Sciatic nerve (tissue), 2 donors: ENCODE results near the gene PI4KA. TPM values are rescaled to one million over a fixed set of nuclear protein-coding genes. Genes with fewer than 3 reads are reported as not detected.
"Not testable (repeated sequence)": the region's sequence is repeated elsewhere in the genome, so short reads cannot be mapped to it uniquely, and the experiment has no call there.

Source experiments
- ATAC-seq: fragments of 200-7000 bp; cut with Tn5 transposase; one replicate; pipeline ENCODE4 v1.9.1; 2020; ENCODE audit warnings: mild to moderate bottlenecking, moderate library complexity
- DNase-seq: peaks from one replicate; pipeline ENCODE4 v3.0.0-alpha.2; 2020; ENCODE audit warnings: low spot score
- intact Hi-C: fragments of 100-400 bp; cut with DNase I; formaldehyde crosslinking; loops from one replicate; pipeline ENCODE4 v1.14.2; 2022
- total RNA-seq: library from RNA; stranded (reverse); fragmentation: NEBNext Ultra II Directional; extraction: Animal tissue kit (Norgen Biotek cat#: 25700); gene quantifications from one replicate; pipeline ENCODE4 v1.2.1, GENCODE V29; 2021
- donor health status: DM: no; HTN: no; CAD: no.
- donor health status: DM: no; HTN: no; CAD: no.

PI4KA gene
- 116 TPM for total RNA-seq

DNA sequence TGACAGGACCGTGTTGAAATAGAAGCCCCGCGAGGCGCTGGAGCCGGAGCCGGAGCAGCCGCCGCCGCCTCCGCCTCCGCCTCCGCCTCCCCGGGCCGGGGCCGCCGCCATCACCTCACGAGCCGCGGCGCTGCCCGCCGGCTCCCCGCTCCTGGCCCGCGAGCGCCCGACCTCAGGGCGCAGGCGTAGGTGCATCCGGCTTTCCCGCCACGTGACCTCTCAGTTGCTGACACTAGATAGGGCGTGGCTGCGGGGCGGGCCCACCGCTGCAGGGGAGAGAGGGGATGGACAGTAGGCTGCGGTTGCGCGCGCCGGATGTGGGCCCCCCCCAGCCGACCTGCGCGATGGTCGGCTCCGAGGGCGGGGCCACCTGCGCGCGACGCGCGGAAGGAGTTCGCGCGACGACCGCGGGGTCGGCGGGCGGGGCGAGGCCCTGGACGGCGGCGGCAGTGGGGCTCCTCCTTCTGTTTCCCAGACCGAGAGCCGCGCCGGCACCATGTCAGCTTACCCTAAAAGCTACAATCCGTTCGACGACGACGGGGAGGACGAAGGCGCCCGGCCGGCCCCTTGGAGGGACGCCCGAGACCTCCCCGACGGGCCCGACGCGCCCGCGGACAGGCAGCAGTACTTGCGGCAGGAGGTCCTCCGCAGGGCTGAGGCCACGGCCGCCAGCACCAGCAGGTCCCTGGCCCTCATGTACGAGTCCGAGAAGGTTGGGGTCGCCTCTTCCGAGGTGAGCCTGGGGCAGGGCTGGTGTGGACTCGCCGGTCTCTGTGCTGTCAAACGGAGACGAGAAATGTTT is at the start of gene PI4KA, which contains the start of gene SNAP29:
PI4KA (minus strand) TSS at position 197 of the 802 bp plus-strand sequence; CDS start at position 111, 86 bp downstream.
SNAP29 (plus strand) TSS at position 393 of the 802 bp plus-strand sequence; CDS start at position 497, 104 bp downstream.
- intact Hi-C loops = no loop called here
- DNase-seq (peak; percentile 99), ATAC-seq (peak; percentile 98)

- intact Hi-C loops = no loop called here
- DNase-seq = no peak
- ATAC-seq = no peak
These were observed 47.8 kb upstream of the PI4KA start for GRCh38 chr22:20906387-20906767.

GRCh38 chr22:20905415-20906386 is 47.1 kb upstream of the PI4KA start:
- intact Hi-C loops = no loop called here
- DNase-seq (no peak), ATAC-seq (no peak)

- DNase-seq (no peak), ATAC-seq (no peak)
- intact Hi-C loops = no loop called here
These were observed 46.4 kb upstream of the PI4KA start for GRCh38 chr22:20904980-20905355.

GRCh38 chr22:20904008-20904979 is 45.7 kb upstream of the PI4KA start:
- no peak for DNase-seq
- peak; percentile 90 for ATAC-seq
- intact Hi-C loops = no loop called here

DNA sequence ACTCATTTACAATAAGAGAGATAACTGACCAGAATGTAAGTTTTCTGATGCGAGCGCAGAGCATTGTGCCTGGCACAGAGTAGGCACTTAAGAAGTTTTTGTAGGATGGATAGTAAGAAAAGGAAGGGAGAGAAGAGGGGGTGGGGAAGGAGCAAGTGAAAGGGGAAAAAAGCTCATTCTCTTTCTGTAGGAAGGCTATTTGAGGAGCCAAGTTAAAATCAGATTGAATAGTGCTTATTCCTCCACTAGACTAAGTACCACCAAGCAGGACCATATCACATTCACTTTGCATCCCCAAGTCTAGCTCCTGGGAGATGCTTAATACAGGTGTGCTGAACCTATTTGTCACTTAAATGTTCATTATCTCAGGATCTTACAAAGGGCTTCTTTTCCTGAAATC is 44.5 kb upstream of the PI4KA start:
- ATAC-seq = no peak
- intact Hi-C loops = no loop called here
- DNase-seq = no peak

- not testable (repeated sequence) for ATAC-seq, DNase-seq
These were observed 42.8 kb upstream of the PI4KA start for GRCh38 chr22:20901093-20902033.

DNA sequence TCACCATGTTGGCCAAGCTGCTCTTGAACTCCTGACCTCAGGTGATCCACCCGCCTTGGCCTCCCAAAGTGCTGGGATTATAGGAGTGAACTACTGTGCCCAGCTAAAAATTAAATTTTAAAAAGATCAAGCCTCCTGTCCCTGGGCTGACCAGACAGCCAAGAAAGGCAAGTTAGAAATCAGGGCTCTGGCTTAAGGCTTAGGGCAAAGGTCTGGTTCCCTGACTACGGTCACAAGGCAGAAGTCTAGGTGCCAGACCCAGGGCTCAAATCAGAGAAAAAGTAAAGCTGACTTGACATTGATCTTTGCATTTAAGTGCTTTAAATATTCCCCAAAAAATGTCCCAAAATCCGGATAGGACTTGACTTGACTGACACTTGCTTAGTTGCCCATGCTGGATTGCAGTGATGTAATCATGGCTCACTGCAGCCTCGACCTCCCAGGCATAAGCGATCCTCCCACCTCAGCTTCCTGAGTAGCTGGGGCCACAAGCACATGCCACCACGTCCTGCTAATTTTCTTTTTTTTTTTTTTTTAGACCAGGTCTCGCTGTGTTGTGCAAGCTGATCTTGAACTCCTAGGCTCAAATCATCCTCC is 41.3 kb upstream of the PI4KA start:
- intact Hi-C loops = no loop called here
- no peak for DNase-seq
- no peak for ATAC-seq

More at GRCh38 chr22:20901093-20902033, 42.8 kb upstream of the PI4KA start:
- intact Hi-C loops = not testable (repeated sequence)

DNA sequence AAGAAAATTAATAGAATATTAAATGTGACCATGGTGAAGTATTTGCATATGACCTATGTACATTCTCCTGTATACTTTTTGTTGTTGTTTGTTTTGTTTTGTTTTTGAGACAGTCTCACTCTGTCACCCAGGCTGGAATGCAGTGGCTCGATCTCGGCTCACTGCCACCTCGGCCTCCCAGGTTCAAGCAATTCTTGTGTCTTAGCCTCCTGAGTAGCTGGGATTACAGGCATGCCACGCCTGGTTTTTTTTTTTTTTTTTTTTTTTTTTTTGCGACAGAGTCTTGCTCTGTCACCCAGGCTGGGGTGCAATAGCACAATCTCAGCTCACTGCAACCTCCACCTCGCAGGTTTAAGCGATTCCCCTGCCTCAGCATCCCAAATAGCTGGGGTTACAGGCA is 39.1 kb upstream of the PI4KA start:
- intact Hi-C loops, DNase-seq, ATAC-seq: not testable (repeated sequence)

GRCh38 chr22:20890975-20891374 is 32.4 kb upstream of the PI4KA start:
- intact Hi-C loops = no loop called here
- DNase-seq = no peak
- ATAC-seq = no peak

DNA sequence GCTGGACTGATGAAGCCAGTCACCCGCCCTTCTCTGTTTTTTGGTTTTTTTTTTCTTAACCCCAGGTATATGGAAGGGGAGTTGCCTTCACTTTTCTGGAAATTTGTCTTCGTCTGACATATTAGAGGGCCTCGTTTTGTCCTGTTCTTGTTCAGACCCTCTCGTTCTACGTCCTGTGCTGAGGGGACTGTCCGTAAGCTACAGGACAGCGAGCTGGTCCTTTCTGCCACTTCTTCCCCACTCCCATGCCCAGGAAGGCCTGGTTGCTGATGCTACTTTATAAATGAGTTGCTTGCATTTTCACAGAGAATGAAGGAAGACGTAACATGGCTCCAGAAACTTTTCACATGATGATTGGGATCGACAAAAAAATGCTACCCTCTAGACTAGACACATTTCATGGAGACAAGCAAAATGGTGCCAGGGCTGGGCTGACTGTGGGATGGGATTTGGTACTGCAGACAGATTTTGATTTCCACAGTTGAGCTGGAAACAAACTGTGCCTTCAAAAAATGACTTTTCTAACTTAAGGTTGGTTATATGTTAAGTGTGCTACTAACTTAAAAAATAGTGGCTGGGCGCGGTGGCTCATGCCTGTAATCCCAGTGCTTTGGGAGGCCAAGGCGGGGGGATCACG is 31.4 kb upstream of the PI4KA start:
- intact Hi-C loops = no loop called here
- no peak for DNase-seq
- no peak for ATAC-seq

- DNase-seq (no peak), ATAC-seq (no peak)
- intact Hi-C loops = no loop called here
These were observed 30.6 kb upstream of the PI4KA start for GRCh38 chr22:20889025-20889704.

GRCh38 chr22:20887375-20887774 is 28.8 kb upstream of the PI4KA start:
- no peak for DNase-seq
- intact Hi-C loops = no loop called here
- ATAC-seq = no peak

DNA sequence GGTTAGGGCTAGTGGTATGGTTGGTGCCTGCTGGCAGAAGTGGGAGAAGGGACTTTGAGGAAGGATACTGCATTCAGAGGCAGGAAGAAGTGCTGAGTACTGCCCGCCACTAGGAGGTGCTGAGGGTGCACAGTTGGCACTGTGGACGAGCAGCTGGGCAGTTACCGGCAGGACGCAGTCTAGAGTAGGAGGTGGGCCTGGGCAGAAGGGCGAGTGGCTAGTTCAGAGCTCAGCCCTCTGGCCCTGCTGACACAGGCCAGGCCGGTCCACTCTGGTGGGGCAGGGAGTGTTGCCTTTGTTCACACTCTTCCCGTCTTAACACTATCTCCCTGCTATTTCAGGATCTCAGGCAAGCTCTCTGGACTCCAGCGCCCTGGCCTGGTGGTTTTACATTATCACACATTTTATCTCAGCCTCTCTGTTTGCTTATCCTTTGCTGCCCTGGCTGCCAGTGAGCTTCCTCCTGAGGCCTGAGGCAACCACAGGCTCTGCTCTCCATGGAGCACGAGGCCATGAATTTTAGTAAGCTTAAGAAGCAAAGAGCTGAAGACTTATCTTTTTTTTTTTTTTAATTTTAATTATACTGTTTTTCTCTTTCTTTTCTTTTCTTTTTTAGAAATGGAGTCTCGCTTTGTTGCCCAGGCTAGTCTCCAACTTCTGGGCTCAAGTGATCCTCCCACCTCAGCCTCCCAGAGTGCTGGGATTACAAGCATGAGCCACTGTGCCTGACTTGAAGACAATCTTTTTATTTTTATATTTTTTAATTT is 27.1 kb upstream of the PI4KA start:
- DNase-seq = peak; percentile 88
- ATAC-seq = peak; percentile 97
- intact Hi-C loops = no loop called here

- ATAC-seq (no peak), DNase-seq (no peak)
- intact Hi-C loops = no loop called here
These were observed 26.5 kb upstream of the PI4KA start for GRCh38 chr22:20885017-20885556.
